ENCODE data around the gene QPRT.
"Not testable (repeated sequence)": the region's sequence is repeated elsewhere in the genome, so short reads cannot be mapped to it uniquely, and the experiment has no call there.

GRCh38 chr16:29707160-29707559 lies 28.2 kb downstream of the QPRT start:
- TF ChIP-seq, protein P1, sequence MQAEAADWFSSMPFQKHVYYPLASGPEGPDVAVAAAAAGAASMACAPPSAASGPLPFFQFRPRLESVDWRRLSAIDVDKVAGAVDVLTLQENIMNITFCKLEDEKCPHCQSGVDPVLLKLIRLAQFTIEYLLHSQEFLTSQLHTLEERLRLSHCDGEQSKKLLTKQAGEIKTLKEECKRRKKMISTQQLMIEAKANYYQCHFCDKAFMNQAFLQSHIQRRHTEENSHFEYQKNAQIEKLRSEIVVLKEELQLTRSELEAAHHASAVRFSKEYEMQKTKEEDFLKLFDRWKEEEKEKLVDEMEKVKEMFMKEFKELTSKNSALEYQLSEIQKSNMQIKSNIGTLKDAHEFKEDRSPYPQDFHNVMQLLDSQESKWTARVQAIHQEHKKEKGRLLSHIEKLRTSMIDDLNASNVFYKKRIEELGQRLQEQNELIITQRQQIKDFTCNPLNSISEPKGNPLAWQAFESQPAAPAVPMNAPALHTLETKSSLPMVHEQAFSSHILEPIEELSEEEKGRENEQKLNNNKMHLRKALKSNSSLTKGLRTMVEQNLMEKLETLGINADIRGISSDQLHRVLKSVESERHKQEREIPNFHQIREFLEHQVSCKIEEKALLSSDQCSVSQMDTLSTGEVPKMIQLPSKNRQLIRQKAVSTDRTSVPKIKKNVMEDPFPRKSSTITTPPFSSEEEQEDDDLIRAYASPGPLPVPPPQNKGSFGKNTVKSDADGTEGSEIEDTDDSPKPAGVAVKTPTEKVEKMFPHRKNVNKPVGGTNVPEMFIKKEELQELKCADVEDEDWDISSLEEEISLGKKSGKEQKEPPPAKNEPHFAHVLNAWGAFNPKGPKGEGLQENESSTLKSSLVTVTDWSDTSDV (CRISPR knock-in tag; IDR thresholded peaks at IDR 0.05), result not testable (repeated sequence)
- not testable (repeated sequence) for TF ChIP-seq PCBP2 (optimal IDR thresholded peaks at IDR 0.05; ENCODE audit: low read depth, low read length, poor library complexity, severe bottlenecking); ZBTB26 (CRISPR knock-in tag; IDR thresholded peaks at IDR 0.05; ENCODE audit: borderline replicate concordance)
- TF ChIP-seq, protein P2, sequence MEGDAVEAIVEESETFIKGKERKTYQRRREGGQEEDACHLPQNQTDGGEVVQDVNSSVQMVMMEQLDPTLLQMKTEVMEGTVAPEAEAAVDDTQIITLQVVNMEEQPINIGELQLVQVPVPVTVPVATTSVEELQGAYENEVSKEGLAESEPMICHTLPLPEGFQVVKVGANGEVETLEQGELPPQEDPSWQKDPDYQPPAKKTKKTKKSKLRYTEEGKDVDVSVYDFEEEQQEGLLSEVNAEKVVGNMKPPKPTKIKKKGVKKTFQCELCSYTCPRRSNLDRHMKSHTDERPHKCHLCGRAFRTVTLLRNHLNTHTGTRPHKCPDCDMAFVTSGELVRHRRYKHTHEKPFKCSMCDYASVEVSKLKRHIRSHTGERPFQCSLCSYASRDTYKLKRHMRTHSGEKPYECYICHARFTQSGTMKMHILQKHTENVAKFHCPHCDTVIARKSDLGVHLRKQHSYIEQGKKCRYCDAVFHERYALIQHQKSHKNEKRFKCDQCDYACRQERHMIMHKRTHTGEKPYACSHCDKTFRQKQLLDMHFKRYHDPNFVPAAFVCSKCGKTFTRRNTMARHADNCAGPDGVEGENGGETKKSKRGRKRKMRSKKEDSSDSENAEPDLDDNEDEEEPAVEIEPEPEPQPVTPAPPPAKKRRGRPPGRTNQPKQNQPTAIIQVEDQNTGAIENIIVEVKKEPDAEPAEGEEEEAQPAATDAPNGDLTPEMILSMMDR (CRISPR knock-in tag; IDR thresholded peaks at IDR 0.05), result not testable (repeated sequence)
